ENCODE results near the gene ID3. TPM values are rescaled to one million over a fixed set of nuclear protein-coding genes. Genes with fewer than 3 reads are reported as not detected.

Gene ID3
- total and polyA plus RNA-seq, 9 of the 15 experiments (the other 6 are each of a cell fraction or from before 2014, with no cell fraction given) = 6.8 to 59.8 (median 23.5) TPM

- TF ChIP-seq, protein P1, sequence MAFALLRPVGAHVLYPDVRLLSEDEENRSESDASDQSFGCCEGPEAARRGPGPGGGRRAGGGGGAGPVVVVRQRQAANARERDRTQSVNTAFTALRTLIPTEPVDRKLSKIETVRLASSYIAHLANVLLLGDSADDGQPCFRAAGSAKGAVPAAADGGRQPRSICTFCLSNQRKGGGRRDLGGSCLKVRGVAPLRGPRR (CRISPR knock-in tag; IDR thresholded peaks at IDR 0.05) = no peak
- peak; percentile 9 to 22; a peak in 1 of 4 replicates for TF ChIP-seq KDM1A (IDR thresholded peaks at IDR 0.05)
- no peak for TF ChIP-seq ZNF780A (CRISPR knock-in tag; IDR thresholded peaks at IDR 0.05)
- TF ChIP-seq, protein P2, sequence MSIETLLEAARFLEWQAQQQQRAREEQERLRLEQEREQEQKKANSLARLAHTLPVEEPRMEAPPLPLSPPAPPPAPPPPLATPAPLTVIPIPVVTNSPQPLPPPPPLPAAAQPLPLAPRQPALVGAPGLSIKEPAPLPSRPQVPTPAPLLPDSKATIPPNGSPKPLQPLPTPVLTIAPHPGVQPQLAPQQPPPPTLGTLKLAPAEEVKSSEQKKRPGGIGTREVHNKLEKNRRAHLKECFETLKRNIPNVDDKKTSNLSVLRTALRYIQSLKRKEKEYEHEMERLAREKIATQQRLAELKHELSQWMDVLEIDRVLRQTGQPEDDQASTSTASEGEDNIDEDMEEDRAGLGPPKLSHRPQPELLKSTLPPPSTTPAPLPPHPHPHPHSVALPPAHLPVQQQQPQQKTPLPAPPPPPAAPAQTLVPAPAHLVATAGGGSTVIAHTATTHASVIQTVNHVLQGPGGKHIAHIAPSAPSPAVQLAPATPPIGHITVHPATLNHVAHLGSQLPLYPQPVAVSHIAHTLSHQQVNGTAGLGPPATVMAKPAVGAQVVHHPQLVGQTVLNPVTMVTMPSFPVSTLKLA (conservative IDR thresholded peaks at IDR 0.05) = 0 out of 4 replicates have a peak, but pooled peaks of 1 of the 2 experiments have one; percentile 17
- no peak for TF ChIP-seq ZNF589 (CRISPR knock-in tag; IDR thresholded peaks at IDR 0.05; ENCODE audit: low read depth)
- TF ChIP-seq PPARD (CRISPR knock-in tag; IDR thresholded peaks at IDR 0.05) = no peak
- TF ChIP-seq, protein P3, sequence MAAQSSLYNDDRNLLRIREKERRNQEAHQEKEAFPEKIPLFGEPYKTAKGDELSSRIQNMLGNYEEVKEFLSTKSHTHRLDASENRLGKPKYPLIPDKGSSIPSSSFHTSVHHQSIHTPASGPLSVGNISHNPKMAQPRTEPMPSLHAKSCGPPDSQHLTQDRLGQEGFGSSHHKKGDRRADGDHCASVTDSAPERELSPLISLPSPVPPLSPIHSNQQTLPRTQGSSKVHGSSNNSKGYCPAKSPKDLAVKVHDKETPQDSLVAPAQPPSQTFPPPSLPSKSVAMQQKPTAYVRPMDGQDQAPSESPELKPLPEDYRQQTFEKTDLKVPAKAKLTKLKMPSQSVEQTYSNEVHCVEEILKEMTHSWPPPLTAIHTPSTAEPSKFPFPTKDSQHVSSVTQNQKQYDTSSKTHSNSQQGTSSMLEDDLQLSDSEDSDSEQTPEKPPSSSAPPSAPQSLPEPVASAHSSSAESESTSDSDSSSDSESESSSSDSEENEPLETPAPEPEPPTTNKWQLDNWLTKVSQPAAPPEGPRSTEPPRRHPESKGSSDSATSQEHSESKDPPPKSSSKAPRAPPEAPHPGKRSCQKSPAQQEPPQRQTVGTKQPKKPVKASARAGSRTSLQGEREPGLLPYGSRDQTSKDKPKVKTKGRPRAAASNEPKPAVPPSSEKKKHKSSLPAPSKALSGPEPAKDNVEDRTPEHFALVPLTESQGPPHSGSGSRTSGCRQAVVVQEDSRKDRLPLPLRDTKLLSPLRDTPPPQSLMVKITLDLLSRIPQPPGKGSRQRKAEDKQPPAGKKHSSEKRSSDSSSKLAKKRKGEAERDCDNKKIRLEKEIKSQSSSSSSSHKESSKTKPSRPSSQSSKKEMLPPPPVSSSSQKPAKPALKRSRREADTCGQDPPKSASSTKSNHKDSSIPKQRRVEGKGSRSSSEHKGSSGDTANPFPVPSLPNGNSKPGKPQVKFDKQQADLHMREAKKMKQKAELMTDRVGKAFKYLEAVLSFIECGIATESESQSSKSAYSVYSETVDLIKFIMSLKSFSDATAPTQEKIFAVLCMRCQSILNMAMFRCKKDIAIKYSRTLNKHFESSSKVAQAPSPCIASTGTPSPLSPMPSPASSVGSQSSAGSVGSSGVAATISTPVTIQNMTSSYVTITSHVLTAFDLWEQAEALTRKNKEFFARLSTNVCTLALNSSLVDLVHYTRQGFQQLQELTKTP (IDR thresholded peaks at IDR 0.05; ENCODE audit: low read depth in 1 of 2, partially characterized antibody in 2 of 2) = no peak
- no peak for TF ChIP-seq CLOCK (CRISPR knock-in tag; IDR thresholded peaks at IDR 0.05; ENCODE audit: borderline replicate concordance)
- no peak for TF ChIP-seq MCM5 (IDR thresholded peaks at IDR 0.05; ENCODE audit: low read depth)
- no peak for TF ChIP-seq TEAD4 (IDR thresholded peaks at IDR 0.05; ENCODE audit: low read length)
- TF ChIP-seq TEAD4 (CRISPR knock-in tag; IDR thresholded peaks at IDR 0.05; ENCODE audit: borderline replicate concordance) = no peak
- 0 out of 2 replicates have a peak, but pooled peaks have one; percentile 30 for TF ChIP-seq NFRKB (IDR thresholded peaks at IDR 0.05; ENCODE audit: low read depth)
These were observed 29.1 kb downstream of the ID3 start (continued) for GRCh38 chr1:23530087-23530746.
